Neural crest cell (in vitro differentiated cells): ENCODE measurements around the gene HAUS5. TPM values are rescaled to one million over a fixed set of nuclear protein-coding genes. Genes with fewer than 3 reads are reported as not detected.
A peak's percentile ranks its signal among the peaks of the same experiment; 100 is the strongest.

Experiments used
- DNase-seq: peaks from one replicate; pipeline ENCODE4 v3.0.0; 2021; ENCODE audit warnings: low read depth, mixed read lengths, low spot score
- H3K27ac Mint-ChIP-seq: one replicate; pipeline ENCODE4 v1.8.0; 2021; ENCODE audit warnings: mild to moderate bottlenecking, mixed read lengths; ENCODE audit not compliant: unreplicated experiment
- H3K27me3 Mint-ChIP-seq: 2 replicates; pipeline ENCODE4 v1.8.0; 2021; ENCODE audit warnings: low read depth, mild to moderate bottlenecking, mixed read lengths
- H3K36me3 Mint-ChIP-seq: 2 replicates; pipeline ENCODE4 v1.8.0; 2021; ENCODE audit warnings: low read depth, mild to moderate bottlenecking, mixed read lengths
- H3K4me1 Mint-ChIP-seq: 2 replicates; pipeline ENCODE4 v1.8.0; 2021; ENCODE audit warnings: mixed read lengths
- H3K4me3 Mint-ChIP-seq: one replicate; pipeline ENCODE4 v1.8.0; 2021; ENCODE audit warnings: mild to moderate bottlenecking, mixed read lengths
- H3K9me3 Mint-ChIP-seq: 2 replicates; pipeline ENCODE4 v1.8.0; 2021; ENCODE audit warnings: mixed read lengths
- total RNA-seq: library from RNA; stranded (reverse); gene quantifications from 2 replicates; pipeline ENCODE4 v1.2.1, GENCODE V29; 2021
- TF ChIP-seq, protein P1 (sequence below): fragments of 200-600 bp; sonication (generic); conservative IDR thresholded peaks from 2 replicates; pipeline ENCODE4 v1.5.0; 2021; ENCODE audit warnings: antibody characterized with exemption, mild to moderate bottlenecking

Gene HAUS5
- total RNA-seq, 1 donor from 2014 or later: 55.9 TPM

GRCh38 chr19:35628264-35628564 is 15.7 kb downstream of the HAUS5 start:
- Mint-ChIP-seq H3K36me3 (peaks cover 3% of the 10 kb centered on the region), H3K27ac (peak overlapping the region; percentile 54), H3K4me1 (peaks cover 15% of the 10 kb centered on the region), H3K4me3 (peak overlapping the region; percentile 95), H3K27me3 (no peaks in the 10 kb centered on the region), H3K9me3 (no peaks in the 10 kb centered on the region)
- TF ChIP-seq, protein P1, sequence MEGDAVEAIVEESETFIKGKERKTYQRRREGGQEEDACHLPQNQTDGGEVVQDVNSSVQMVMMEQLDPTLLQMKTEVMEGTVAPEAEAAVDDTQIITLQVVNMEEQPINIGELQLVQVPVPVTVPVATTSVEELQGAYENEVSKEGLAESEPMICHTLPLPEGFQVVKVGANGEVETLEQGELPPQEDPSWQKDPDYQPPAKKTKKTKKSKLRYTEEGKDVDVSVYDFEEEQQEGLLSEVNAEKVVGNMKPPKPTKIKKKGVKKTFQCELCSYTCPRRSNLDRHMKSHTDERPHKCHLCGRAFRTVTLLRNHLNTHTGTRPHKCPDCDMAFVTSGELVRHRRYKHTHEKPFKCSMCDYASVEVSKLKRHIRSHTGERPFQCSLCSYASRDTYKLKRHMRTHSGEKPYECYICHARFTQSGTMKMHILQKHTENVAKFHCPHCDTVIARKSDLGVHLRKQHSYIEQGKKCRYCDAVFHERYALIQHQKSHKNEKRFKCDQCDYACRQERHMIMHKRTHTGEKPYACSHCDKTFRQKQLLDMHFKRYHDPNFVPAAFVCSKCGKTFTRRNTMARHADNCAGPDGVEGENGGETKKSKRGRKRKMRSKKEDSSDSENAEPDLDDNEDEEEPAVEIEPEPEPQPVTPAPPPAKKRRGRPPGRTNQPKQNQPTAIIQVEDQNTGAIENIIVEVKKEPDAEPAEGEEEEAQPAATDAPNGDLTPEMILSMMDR: no peak
- no peak for DNase-seq

- peak within 1 kb of the TSS; percentile 69 for H3K27ac Mint-ChIP-seq
- H3K4me1 Mint-ChIP-seq: peaks cover 15% of the 10 kb centered on the region
- peaks cover 3% of the 10 kb centered on the region for H3K36me3 Mint-ChIP-seq
- DNase-seq: peak; percentile 97
- H3K9me3 Mint-ChIP-seq: no peaks in the 10 kb centered on the region
- TF ChIP-seq, protein P1: no peak
- H3K4me3 Mint-ChIP-seq: peak within 1 kb of the TSS; percentile 95
- no peaks in the 10 kb centered on the region for H3K27me3 Mint-ChIP-seq
Measured at GRCh38 chr19:35628565-35629331, 16.2 kb downstream of the HAUS5 start, which contains the start of gene RBM42. RBM42 (plus strand) TSS chr19:35629036; CDS start chr19:35629154, 118 bp downstream.

- no peaks in the 10 kb centered on the region for H3K27me3 Mint-ChIP-seq
- H3K4me3 Mint-ChIP-seq: peak overlapping the region; percentile 95
- peaks cover 3% of the 10 kb centered on the region for H3K36me3 Mint-ChIP-seq
- TF ChIP-seq, protein P1: no peak
- DNase-seq: no peak
- peaks cover 15% of the 10 kb centered on the region for H3K4me1 Mint-ChIP-seq
- no peak overlapping the region for H3K27ac Mint-ChIP-seq
- no peaks in the 10 kb centered on the region for H3K9me3 Mint-ChIP-seq
Measured at GRCh38 chr19:35629332-35629633, 16.7 kb downstream of the HAUS5 start.

DNA sequence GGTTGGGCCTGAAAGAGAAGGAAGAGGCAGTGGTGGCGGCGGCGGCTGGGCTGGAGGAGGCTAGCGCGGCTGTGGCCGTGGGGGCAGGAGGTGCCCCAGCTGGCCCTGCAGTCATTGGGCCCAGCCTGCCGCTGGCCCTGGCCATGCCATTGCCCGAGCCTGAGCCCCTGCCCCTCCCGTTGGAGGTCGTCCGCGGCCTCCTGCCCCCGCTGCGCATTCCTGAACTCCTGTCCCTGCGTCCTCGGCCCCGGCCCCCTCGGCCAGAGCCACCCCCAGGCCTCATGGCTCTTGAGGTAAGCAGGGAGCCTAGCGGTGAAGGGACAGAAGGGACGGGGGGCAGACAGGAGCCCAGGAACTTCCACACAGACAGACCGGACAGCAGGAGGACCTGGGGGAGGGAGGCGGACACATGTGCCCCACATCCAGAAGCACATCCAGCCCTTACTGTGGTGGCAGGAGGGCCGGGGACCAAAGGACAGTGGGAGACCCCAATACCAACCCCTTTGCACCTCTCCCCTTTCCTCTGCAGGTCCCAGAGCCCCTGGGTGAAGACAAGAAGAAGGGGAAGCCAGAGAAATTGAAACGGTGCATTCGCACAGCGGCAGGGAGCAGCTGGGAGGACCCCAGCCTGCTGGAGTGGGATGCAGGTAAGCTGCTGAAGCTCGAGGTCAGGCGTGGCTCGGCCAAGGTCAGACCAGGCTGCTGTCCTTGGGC is 21.3 kb downstream of the HAUS5 start:
- TF ChIP-seq, protein P1: no peak
- H3K9me3 Mint-ChIP-seq: no peaks in the 10 kb centered on the region
- H3K4me3 Mint-ChIP-seq: no peak overlapping the region
- DNase-seq: no peak
- no peak overlapping the region for H3K27ac Mint-ChIP-seq
- peaks cover 7% of the 10 kb centered on the region for H3K36me3 Mint-ChIP-seq
- peaks cover 5% of the 10 kb centered on the region for H3K4me1 Mint-ChIP-seq
- H3K27me3 Mint-ChIP-seq: no peaks in the 10 kb centered on the region

GRCh38 chr19:35636651-35637050 is 24.1 kb downstream of the HAUS5 start:
- Mint-ChIP-seq H3K4me3 (no peak overlapping the region), H3K36me3 (peaks cover 4% of the 10 kb centered on the region), H3K4me1 (peaks cover 12% of the 10 kb centered on the region), H3K9me3 (no peaks in the 10 kb centered on the region), H3K27ac (no peak overlapping the region), H3K27me3 (peaks cover 2% of the 10 kb centered on the region)
- DNase-seq: no peak
- TF ChIP-seq, protein P1: no peak
